Thyroid gland (tissue), 4 donors: ENCODE data around the gene CCDC9B.

ENCODE experiments used
- CTCF ChIP-seq, 6 experiments: fragments of 200-600 bp in 3 of 6; fragments of 450-650 bp in 3 of 6; sonication (generic) in 3 of 6; IDR thresholded peaks; one replicate each; pipeline ENCODE4 v1.5.1; 2016 to 2019; ENCODE audit warnings: antibody characterized with exemption in 6 of 6, mild to moderate bottlenecking in 2 of 6, inconsistent platforms in 1 of 6, moderate library complexity in 1 of 6
- POLR2A ChIP-seq, 2 donors: fragments of 450-650 bp; IDR thresholded peaks; one replicate each; pipeline ENCODE4 v1.6.1; 2017; ENCODE audit warnings: antibody characterized with exemption in 2 of 2, mild to moderate bottlenecking in 2 of 2, moderate library complexity in 1 of 2

- TF ChIP-seq CTCF (IDR thresholded peaks at IDR 0.05) (no peak), POLR2A (IDR thresholded peaks at IDR 0.05) (no peak)
Observed at GRCh38 chr15:40349163-40349562, 8.4 kb upstream of the CCDC9B start.
